SK-N-SH (cell line): ENCODE results near the gene NRDC. TPM values are rescaled to one million over a fixed set of nuclear protein-coding genes. Genes with fewer than 3 reads are reported as not detected.

Source experiments
- CTCF ChIA-PET: fragments of 300-600, 350-600 bp; formaldehyde crosslinking; extraction: SDS; loops from one replicate; lab custom pipeline; 2021; lab: Yijun Ruan, JAX
- POLR2A ChIA-PET: fragments of 350-600 bp; sonication (Branson Sonifier 250); formaldehyde crosslinking; extraction: SDS; loops from one replicate; lab custom pipeline; 2020; ENCODE audit warnings: antibody characterized with exemption, inconsistent platforms; lab: Yijun Ruan, JAX
- DNase-seq: peaks from one replicate; pipeline ENCODE4 v3.0.0; 2012
- H2AFZ ChIP-seq: fragments of 200-600 bp; sonication (generic); 2 replicates; pipeline ENCODE4 v1.8.1; 2016; ENCODE audit warnings: antibody characterized with exemption, mild to moderate bottlenecking, low read depth
- H3F3A ChIP-seq: fragments of 200-600 bp; sonication (generic); replicated peaks from 2 replicates; pipeline ENCODE3; 2016; ENCODE audit warnings: antibody characterized with exemption, mild to moderate bottlenecking; ENCODE audit not compliant: insufficient read depth
- H3K27ac ChIP-seq, 2 experiments: fragments of 200-500 bp in 1 of 2; fragments of 200-600 bp in 1 of 2; sonication (Bioruptor generic) in 1 of 2; sonication (generic), shearing (Covaris generic) in 1 of 2; 2 replicates each; pipeline versions ENCODE4 v1.5.1 to v1.6.1; 2014 to 2016; ENCODE audit warnings: low read depth in 2 of 2, inconsistent platforms in 1 of 2, low read length in 1 of 2, mild to moderate bottlenecking in 1 of 2, mixed read lengths in 1 of 2
- H3K27me3 ChIP-seq: fragments of 200-600 bp; sonication (generic), shearing (Covaris generic); 2 replicates; pipeline ENCODE4 v1.6.1; 2016; ENCODE audit warnings: mixed run types; ENCODE audit not compliant: insufficient read depth
- H3K36me3 ChIP-seq, 2 experiments: fragments of 200-500 bp in 1 of 2; fragments of 200-600 bp in 1 of 2; sonication (Bioruptor generic) in 1 of 2; sonication (generic) in 1 of 2; replicated peaks in 1 of 2; 2 replicates each; pipeline versions ENCODE3 to v1.5.1; 2014 to 2016; ENCODE audit warnings: low read length in 1 of 2, mild to moderate bottlenecking in 1 of 2; ENCODE audit not compliant: insufficient read depth in 2 of 2, control insufficient read depth in 1 of 2
- H3K4me1 ChIP-seq, 2 experiments: fragments of 200-500 bp in 1 of 2; fragments of 200-600 bp in 1 of 2; sonication (Bioruptor generic) in 1 of 2; sonication (generic), shearing (Covaris generic) in 1 of 2; 2 replicates each; pipeline versions ENCODE4 v1.5.1 to v1.6.1; 2014 to 2016; ENCODE audit warnings: low read depth in 1 of 2, low read length in 1 of 2, mixed run types in 1 of 2; ENCODE audit not compliant: insufficient read depth in 2 of 2, control insufficient read depth in 1 of 2
- H3K4me2 ChIP-seq: fragments of 200-600 bp; sonication (generic), shearing (Covaris generic); 2 replicates; pipeline ENCODE4 v1.6.1; 2017; ENCODE audit warnings: mixed run types
- H3K4me3 ChIP-seq, 2 experiments: fragments of 200-500 bp in 1 of 2; fragments of 200-600 bp in 1 of 2; sonication (Bioruptor generic) in 1 of 2; sonication (generic), shearing (Covaris generic) in 1 of 2; 2 replicates each; pipeline versions ENCODE4 v1.5.1 to v1.8.1; 2014 to 2016; ENCODE audit warnings: low read depth in 2 of 2, inconsistent platforms in 1 of 2, low read length in 1 of 2, mild to moderate bottlenecking in 1 of 2, mixed read lengths in 1 of 2, moderate library complexity in 1 of 2
- H3K79me2 ChIP-seq: fragments of 200-600 bp; sonication (generic); 2 replicates; pipeline ENCODE4 v1.8.1; 2017; ENCODE audit warnings: mild to moderate bottlenecking; ENCODE audit not compliant: insufficient read depth
- H3K9ac ChIP-seq: fragments of 200-600 bp; sonication (generic); 2 replicates; pipeline ENCODE4 v1.6.1; 2017; ENCODE audit warnings: mixed run types
- H3K9me2 ChIP-seq: fragments of 200-600 bp; sonication (generic); 2 replicates; pipeline ENCODE4 v1.6.1; 2017; ENCODE audit warnings: mixed run types
- H3K9me3 ChIP-seq: fragments of 200-600 bp; sonication (generic); 2 replicates; pipeline ENCODE4 v1.6.1; 2017; ENCODE audit warnings: mixed run types, mild to moderate bottlenecking, moderate library complexity
- H4K20me1 ChIP-seq: fragments of 200-600 bp; sonication (generic); 2 replicates; pipeline ENCODE4 v1.6.1; 2017; ENCODE audit warnings: mild to moderate bottlenecking, mixed run types; ENCODE audit not compliant: insufficient read depth
- EP300 ChIP-seq, 2 experiments: IDR thresholded peaks; 2 replicates each; pipeline versions ENCODE4 v1.4.0 to v1.6.1; 2012; ENCODE audit warnings: borderline replicate concordance in 1 of 2, low read depth in 1 of 2, low read length in 1 of 2
- EZH2phosphoT487 ChIP-seq: fragments of 200-600 bp; sonication (generic); IDR thresholded peaks from 2 replicates; pipeline ENCODE4 v1.6.1; 2017; ENCODE audit warnings: low read depth, mixed run types, mild to moderate bottlenecking, antibody characterized with exemption, moderate library complexity, borderline replicate concordance
- FOSL2 ChIP-seq: IDR thresholded peaks from 2 replicates; pipeline ENCODE4 v1.4.0; 2012; ENCODE audit warnings: low read depth, mild to moderate bottlenecking, moderate library complexity, borderline replicate concordance
- FOXJ3 ChIP-seq: sonication (generic); formaldehyde crosslinking; IDR thresholded peaks from 2 replicates; pipeline ENCODE4 v1.5.1; 2020; ENCODE audit warnings: mild to moderate bottlenecking, missing genetic modification reagents
- FOXM1 ChIP-seq: IDR thresholded peaks from 2 replicates; pipeline ENCODE4 v1.4.0; 2012; ENCODE audit warnings: low read depth, mild to moderate bottlenecking
- GABPA ChIP-seq: IDR thresholded peaks from 2 replicates; pipeline ENCODE4 v1.4.0; 2012; ENCODE audit warnings: low read depth, mild to moderate bottlenecking
- JUND ChIP-seq: IDR thresholded peaks from 2 replicates; pipeline ENCODE4 v1.4.0; 2012
- MXI1 ChIP-seq: IDR thresholded peaks from 2 replicates; pipeline ENCODE4 v1.6.1; 2012; ENCODE audit warnings: mild to moderate bottlenecking, low read depth, low read length, improper control_type of control experiment
- NFIC ChIP-seq: IDR thresholded peaks from 2 replicates; pipeline ENCODE4 v1.4.0; 2012; ENCODE audit warnings: borderline replicate concordance
- RAD21 ChIP-seq: IDR thresholded peaks from 2 replicates; pipeline ENCODE4 v1.6.1; 2012; ENCODE audit warnings: mild to moderate bottlenecking, low read length
- RCOR1 ChIP-seq: fragments of 150-350 bp; IDR thresholded peaks from 2 replicates; pipeline ENCODE4 v1.6.1; 2017; ENCODE audit warnings: antibody characterized with exemption, low read length
- RXRA ChIP-seq: IDR thresholded peaks from 2 replicates; pipeline ENCODE4 v1.4.0; 2012; ENCODE audit warnings: low read depth, mild to moderate bottlenecking, borderline replicate concordance
- TCF12 ChIP-seq: IDR thresholded peaks from 2 replicates; pipeline ENCODE4 v1.4.0; 2012
- TEAD4 ChIP-seq: IDR thresholded peaks from 2 replicates; pipeline ENCODE4 v1.4.0; 2012; ENCODE audit warnings: mild to moderate bottlenecking, borderline replicate concordance; ENCODE audit not compliant: insufficient read depth
- USF2 ChIP-seq: fragments of 150-350 bp; IDR thresholded peaks from 2 replicates; pipeline ENCODE4 v1.6.1; 2017; ENCODE audit warnings: antibody characterized with exemption, low read length, low read depth, borderline replicate concordance
- YY1 ChIP-seq: IDR thresholded peaks from 2 replicates; pipeline ENCODE4 v1.4.0; 2012; ENCODE audit warnings: low read depth, mild to moderate bottlenecking
- ZBTB33 ChIP-seq: IDR thresholded peaks from 2 replicates; pipeline ENCODE4 v1.4.0; 2012; ENCODE audit warnings: low read depth, borderline replicate concordance
- polyA plus RNA-seq, 3 experiments: library from polyadenylated mRNA; depleted of rRNA; stranded (reverse); fragments of >200 nt; gene quantifications; 2 replicates each; pipeline ENCODE4 v1.2.3, GENCODE V29; 2012
- TF ChIP-seq, protein P1 (sequence below): fragments of 150-350 bp; IDR thresholded peaks from 2 replicates; pipeline ENCODE4 v1.6.1; 2016; ENCODE audit warnings: mild to moderate bottlenecking, low read depth, low read length

Gene NRDC
- polyA plus RNA-seq, 1 of the 3 experiments (the other 2 are of a cell fraction) = 84.8 TPM

- CTCF ChIA-PET = interaction anchor here (1.3 kb wide), 1 partner anchor 11 kb away, joined by 3 read pairs; no protein-coding TSS in a partner anchor
- H3K9ac ChIP-seq = no peak overlapping the region
- no peak overlapping the region for H2AFZ ChIP-seq
- peak overlapping the region; percentile 94; the same call in 1 of the 2 replicates for H3K4me2 ChIP-seq
- H3K9me3 ChIP-seq = no peaks in the 10 kb centered on the region
- no peak overlapping the region for H3K4me3 ChIP-seq
- peaks cover 5% of the 10 kb centered on the region for H4K20me1 ChIP-seq
- H3K9me2 ChIP-seq = no peaks in the 10 kb centered on the region
- peaks cover 77% of the 10 kb centered on the region for H3K79me2 ChIP-seq
- H3K27me3 ChIP-seq = no peaks in the 10 kb centered on the region
- TF ChIP-seq TEAD4 (no peak), EP300 (IDR thresholded peaks at IDR 0.05; ENCODE audit: borderline replicate concordance in 1 of 2, low read depth in 1 of 2, low read length in 1 of 2) (no peak), FOXM1 (no peak), RXRA (no peak), MXI1 (no peak), NFIC (no peak), RAD21 (no peak), USF2 (no peak), YY1 (no peak), JUND (no peak), EZH2phosphoT487 (no peak), TCF12 (no peak), FOXJ3 (CRISPR knock-in tag) (no peak), RCOR1 (no peak), FOSL2 (no peak), GABPA (no peak), ZBTB33 (no peak)
- TF ChIP-seq, protein P1, sequence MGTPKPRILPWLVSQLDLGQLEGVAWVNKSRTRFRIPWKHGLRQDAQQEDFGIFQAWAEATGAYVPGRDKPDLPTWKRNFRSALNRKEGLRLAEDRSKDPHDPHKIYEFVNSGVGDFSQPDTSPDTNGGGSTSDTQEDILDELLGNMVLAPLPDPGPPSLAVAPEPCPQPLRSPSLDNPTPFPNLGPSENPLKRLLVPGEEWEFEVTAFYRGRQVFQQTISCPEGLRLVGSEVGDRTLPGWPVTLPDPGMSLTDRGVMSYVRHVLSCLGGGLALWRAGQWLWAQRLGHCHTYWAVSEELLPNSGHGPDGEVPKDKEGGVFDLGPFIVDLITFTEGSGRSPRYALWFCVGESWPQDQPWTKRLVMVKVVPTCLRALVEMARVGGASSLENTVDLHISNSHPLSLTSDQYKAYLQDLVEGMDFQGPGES = no peak
- TF ChIP-seq, all 33 proteins: peak for 0
- H3K4me1 ChIP-seq = peaks cover 4 to 5% of the 10 kb centered on the region in 2 experiments; a peak in 1 of 4 replicates
- H3F3A ChIP-seq = peaks cover 8% of the 10 kb centered on the region
- no peak overlapping the region for H3K27ac ChIP-seq
- DNase-seq = no peak
- POLR2A ChIA-PET = no interaction called here
- H3K36me3 ChIP-seq = peaks cover 0 to 14% of the 10 kb centered on the region in 2 experiments
Measured at GRCh38 chr1:51875836-51876235, 2.7 kb downstream of the NRDC start.
